Embryonic facial prominence (tissue), 1 donor: ENCODE results near the gene PCYOX1L.
A peak's percentile ranks its signal among the peaks of the same experiment; 100 is the strongest.

ENCODE experiments used
- DNase-seq: peaks from one replicate; pipeline ENCODE4 v3.0.0-alpha.2; 2016; ENCODE audit errors: extremely low spot score

PCYOX1L gene

GRCh38 chr5:149367972-149368645 lies 10.3 kb downstream of the PCYOX1L start:
- DNase-seq, result no peak

- DNase-seq, result no peak
These were observed 13.0 kb downstream of the PCYOX1L start for GRCh38 chr5:149370878-149371277.

DNA sequence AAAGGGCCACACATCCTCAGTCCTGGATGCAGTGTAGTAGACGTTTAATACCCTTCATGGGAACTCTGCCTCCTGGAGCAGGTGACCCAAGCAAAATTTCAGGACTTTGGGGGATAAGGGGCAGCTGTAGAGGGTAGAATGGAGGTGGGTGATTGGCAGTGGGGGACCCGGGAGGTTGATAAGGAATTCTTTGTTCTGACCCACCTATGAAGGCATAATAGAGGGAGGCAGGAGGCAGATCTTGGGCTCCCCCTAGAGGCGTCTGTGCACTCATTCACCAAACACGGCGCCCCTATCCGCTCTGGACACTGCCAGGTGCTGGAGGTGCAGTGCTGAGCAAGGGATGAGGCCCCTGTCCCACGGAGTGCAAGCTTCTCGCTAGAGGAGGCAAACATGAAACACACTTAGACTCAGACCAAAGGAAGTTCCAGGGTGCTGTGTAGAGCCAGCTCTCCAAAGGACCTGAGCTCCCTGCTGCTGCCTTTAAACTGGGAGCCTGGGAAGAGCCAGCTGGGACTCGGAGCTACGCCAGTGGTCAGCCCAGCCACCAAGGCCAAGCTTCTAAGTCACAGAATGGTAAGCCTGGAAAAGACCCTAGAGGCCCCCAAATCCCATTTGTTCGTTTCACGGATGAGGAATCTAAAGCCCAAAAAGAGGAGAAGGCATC lies 13.6 kb downstream of the PCYOX1L start:
- no peak for DNase-seq

GRCh38 chr5:149372076-149372795 lies 14.4 kb downstream of the PCYOX1L start:
- no peak for DNase-seq

DNA sequence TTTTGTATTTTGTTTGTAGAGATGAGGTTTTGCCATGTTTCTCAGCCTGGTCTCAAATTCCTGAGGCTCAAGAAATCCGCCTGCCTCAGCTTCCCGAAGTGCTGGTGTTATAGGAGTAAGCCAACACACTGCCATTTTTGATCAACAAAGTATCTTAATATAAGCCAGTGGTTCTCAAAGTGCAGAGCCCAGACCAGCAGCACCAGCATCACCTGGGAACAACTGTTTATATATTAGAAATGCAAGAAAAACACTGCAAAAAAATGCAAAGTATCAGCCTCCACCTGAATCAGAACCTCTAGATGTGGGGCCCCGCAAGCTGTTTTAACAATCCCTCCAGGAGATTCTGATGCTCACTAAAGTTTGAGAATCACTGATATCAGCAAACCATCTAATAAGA lies 15.1 kb downstream of the PCYOX1L start:
- DNase-seq, result no peak

GRCh38 chr5:149374303-149374702 lies 16.5 kb downstream of the PCYOX1L start:
- no peak for DNase-seq

DNA sequence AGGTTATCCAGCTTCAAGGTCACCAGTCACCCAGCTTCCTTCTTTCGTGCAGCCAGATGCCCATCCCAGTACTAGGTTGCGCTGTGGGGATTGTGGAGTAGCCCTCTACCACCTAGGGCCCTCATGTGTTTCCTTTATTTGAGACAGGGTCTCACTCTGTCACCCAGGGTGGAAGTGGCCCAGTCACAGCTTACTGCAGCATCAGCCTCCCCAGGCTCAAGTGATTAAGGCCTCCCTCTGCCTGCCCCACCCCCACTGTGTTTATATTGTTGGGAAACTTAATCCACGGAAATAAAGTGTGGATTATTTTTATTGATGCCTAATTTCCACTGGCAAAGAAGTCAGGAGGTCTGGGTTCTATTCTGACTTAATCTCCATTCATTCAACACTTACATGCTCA lies 17.0 kb downstream of the PCYOX1L start:
- no peak for DNase-seq

- no peak for DNase-seq
These were observed 17.6 kb downstream of the PCYOX1L start for GRCh38 chr5:149375434-149375833.

GRCh38 chr5:149376104-149376503 lies 18.3 kb downstream of the PCYOX1L start:
- DNase-seq, result no peak

DNA sequence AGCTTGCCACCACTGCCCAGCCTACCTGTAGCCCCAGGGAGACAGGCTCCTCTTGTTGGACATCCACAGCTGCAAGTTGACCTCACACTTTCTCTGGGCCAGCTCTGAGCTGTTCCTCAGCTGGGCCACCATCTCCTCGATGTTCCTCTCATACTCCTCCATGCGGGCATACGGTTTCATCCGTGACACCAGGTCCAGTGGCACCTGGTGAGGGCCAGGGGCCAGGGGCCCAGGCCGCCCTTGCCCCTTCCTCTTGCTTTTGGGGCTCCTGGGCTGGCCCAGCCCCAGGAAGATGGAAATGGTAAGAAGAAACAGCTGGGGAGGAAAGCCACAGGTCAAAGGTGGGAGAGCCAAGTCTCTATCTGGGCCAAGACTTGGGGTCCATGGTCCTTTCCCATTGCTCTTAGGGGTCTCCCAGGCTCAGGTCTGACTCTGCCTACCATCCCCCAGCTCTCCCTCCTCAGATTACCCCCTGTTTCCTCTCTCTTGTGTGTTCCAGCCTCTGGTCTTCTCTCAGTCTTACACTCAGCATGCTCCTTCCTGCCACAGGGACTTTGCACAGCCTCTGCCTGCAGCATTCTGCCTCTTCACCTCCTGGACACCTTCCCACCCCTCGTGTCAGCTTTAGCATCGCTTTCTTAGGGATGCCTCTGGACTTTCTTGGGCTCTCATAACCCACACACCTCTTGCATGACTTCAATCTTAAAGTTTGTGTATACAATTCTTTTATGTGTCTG lies 19.0 kb downstream of the PCYOX1L start:
- no peak for DNase-seq

DNA sequence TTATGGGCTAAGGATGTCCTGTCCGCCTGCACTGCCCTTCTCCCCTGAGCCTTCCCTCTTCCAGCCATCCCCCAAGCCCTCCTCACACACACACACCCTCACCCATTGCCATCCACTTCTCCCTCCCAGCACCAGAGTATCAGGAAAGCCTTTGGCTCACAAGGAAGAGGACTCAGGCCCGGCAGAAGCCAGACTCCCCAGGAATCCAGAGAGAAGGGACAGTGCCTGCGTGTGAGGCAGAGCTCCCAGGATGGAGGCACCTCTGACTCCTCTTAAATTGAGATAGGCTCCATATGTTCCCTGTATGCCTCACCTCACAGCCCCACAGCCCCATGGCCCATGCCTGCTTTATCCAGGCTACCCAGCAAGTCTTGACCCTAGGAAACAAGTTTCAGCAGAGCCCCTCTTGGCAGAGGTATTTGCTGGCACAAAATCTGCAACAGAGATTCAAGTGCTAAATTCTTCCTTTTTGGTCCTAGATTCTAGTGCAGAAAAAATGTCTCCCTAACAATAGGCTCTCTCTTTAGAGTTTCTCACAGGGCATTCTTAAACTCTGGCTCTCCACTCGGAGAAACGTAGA lies 20.5 kb downstream of the PCYOX1L start:
- DNase-seq, result no peak

DNA sequence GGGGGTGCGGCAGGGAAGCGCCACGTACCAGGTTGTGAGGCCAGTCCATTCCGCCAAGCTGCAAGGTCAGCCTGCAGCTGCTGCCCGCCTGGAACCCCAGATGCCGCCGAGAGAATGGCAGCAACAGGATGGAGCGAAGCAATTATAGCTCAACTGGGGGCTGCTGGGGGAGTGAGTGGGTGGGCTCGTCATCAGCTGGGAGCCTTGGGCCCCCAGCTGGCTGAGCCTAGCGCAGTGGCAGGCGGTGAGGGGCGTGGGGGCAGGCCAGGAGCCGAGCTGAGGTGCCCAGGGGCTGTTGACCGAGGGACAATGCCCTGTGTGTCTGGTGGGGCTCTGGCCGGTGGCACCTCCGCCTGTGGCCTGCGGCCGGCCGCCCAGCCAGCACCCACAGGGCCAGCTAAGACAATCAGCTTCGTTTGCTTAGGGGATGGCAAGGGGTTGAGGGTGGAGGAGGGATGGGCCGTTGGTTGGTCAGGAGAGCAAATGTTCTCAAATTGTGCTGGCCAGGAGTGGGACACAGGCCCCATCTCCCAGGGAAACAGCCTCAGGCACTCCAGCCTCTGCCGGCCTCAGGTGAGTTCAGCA lies 21.4 kb downstream of the PCYOX1L start, which contains the start of gene IL17B:
Gene IL17B (minus strand): TSS at position 116 of the 585 bp plus-strand sequence. CDS start 67 bp downstream, at position 49.
- DNase-seq, result no peak

DNA sequence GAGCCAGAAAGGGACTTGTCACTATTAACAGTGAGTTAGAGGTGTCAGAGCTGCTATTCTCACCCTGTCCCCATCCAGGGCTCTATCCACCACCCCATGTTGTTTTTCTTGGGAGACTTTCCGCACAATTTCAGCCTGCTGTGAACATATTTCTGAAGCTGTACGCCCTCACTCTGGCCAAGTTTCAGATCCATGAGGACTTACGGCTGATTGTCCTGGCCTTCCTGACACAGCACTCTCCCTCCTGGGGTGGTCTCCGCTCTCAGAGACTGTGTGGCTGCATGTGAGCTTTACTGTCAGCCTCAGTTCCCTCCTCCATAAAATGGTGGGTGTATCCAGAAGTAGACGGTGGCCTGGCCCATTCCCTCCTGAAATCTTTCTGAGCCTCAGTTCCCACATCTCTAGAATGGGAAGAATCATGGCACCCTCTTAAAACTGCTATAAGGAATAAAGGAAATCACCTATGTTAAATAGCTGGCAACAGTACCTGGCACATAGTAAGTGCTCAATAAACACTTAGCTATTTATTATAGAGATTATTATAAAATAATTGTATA lies 22.1 kb downstream of the PCYOX1L start:
- no peak for DNase-seq

DNA sequence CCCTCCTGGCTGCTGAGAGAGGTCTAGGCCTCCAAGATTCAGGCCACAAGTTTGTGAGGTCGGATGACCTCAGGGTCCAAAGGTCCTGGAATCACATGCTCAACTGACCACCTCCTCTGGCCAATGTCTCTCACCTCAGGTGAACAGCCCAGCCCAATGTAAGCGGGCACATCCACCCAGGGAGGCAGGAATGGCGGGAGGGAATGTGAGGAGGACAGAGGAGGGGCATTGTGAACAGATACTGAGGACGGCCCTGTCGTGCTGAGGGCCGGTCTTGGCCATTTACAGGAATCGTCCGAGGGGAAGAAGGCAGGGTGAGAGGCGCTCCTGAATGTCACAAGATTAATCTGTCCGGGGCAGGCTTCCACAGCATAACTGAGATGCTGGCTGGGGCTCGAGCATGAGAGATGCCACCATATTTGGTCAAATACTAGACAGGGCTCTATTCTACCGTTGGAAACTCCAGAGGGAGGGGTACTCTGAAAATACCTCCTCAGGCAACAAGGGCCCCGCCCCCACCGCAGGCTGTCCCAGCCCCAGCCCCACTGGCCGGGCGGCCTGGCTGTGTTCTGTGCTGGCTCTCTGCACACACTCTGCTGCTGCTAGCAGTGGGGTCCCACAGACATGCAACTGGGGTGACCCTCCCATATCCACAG lies 22.7 kb downstream of the PCYOX1L start:
- DNase-seq, result no peak

DNA sequence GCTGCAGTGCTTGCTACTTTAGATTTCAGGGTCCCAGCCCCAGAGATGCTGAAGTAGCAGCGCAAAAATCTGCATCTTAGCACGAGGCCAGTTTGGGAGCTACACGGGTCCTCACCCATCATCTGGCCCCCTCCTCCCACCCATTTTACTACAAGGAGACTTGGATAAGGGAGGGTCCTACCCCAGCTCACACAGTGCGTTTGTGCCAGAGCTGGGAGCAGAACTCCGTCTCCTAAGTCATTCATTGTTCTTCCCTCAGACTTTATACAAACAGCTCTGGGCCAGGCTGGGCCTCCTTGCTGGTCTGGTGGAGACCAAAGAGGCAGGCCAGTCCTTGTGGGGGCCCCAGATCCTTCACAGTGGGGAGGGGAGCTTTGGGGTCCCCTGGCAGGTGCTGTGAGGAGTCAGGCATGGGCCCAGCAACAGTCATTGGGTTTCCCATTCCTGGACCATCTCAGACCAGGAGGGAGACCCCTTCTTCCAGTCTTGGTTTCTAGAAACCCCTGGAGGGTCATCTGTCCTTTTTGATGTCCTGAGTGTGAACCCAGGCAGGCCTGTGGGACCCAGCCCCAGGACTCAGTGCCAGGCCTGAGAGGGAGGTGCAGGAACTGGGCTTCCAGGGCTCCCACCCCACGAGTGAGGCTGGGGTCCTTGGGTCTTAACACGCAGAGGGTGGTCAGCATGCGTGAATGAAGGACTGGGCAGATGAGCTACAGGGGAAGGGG lies 23.6 kb downstream of the PCYOX1L start:
- no peak for DNase-seq

GRCh38 chr5:149381986-149382338 lies 24.1 kb downstream of the PCYOX1L start:
- DNase-seq, result peak; percentile 40

DNA sequence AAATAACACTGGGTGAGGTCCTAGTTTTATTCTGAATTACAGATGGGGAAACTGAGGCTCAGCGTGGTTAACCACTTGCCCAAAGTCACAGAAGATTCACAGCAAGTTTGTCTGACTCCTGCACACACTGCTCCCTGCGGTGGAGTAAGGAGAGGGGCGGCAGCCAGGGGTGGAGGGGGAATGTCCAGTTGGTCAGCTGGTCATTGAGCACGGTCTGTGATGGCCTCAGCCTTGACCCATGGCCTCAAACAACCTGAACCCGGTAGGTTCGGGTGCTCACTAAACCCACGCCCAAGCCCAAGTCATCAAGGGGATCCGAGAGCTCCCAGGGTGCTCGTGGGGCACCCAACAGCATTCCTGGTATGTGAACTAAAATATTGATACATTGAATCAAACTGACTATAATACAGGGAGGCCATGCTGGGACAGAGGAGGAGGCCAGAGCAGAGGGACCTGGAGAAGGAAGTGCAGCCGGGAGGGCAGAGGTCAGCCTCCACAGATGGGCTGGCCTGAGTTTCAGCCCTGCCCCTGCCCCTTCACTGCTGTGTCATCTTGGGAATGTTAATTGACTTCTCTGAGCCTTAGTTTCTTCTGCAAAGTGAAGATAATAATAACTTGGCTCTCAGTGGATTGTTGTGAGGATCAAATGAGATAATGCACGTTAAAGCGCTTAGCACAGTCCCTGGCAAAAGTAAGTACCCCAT lies 24.8 kb downstream of the PCYOX1L start:
- DNase-seq, result no peak

GRCh38 chr5:149383399-149383798 lies 25.6 kb downstream of the PCYOX1L start:
- no peak for DNase-seq

DNA sequence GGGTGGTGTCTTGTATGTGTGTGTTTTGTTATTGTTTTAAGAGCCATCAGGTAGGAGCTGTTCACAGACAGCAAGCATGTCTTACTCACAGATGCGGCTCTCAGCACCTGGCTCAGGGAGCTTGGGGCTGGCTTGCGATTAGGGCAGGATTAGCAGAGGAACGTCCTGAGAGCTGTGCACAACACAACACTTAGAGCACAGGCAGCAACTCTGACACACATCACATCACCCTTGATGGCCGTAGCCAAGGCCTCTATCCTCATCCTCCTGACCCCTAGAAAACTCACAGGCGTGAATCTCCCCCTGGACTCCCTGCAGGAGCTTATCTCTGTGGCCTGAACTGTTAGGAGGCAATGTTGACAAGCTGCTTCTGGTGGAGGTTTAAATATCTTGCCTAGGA lies 28.3 kb downstream of the PCYOX1L start:
- no peak for DNase-seq
